Measurements from ENCODE around the gene SLC22A4.

- TF ChIP-seq CTCF (IDR thresholded peaks at IDR 0.05; ENCODE audit: poor library complexity, severe bottlenecking) (no peak), EZH2 (IDR thresholded peaks at IDR 0.05; ENCODE audit: borderline replicate concordance, insufficient read depth, low read length, poor library complexity, severe bottlenecking) (no peak)
Observed at GRCh38 chr5:132319975-132320374, 25.8 kb downstream of the SLC22A4 start.
